ENCODE results near the gene FCRL5.

GRCh38 chr1:157490467-157491165, 61.7 kb downstream of the FCRL5 start:
- TF ChIP-seq CTCF (IDR thresholded peaks at IDR 0.05; ENCODE audit: low read depth, low read length) (peak; percentile 44), MAX (IDR thresholded peaks at IDR 0.05; ENCODE audit: low read depth, low read length) (no peak), POLR2A (IDR thresholded peaks at IDR 0.05; ENCODE audit: extremely low read depth, insufficient read length) (no peak), MYC (IDR thresholded peaks at IDR 0.05; ENCODE audit: low read depth, low read length) (no peak)
